SK-N-MC (cell line): ENCODE results near the gene ADD1.

ENCODE experiments used
- DNase-seq: peaks from one replicate; pipeline ENCODE4 v3.0.0-alpha.2; 2011; ENCODE audit warnings: low read depth, low spot score
- H3K27ac ChIP-seq: fragments of 200-600 bp; sonication (generic); 2 replicates; pipeline ENCODE4 v1.5.1; 2016; ENCODE audit warnings: mixed run types
- H3K36me3 ChIP-seq: fragments of 200-600 bp; sonication (generic); 2 replicates; pipeline ENCODE4 v1.6.1; 2017; ENCODE audit warnings: antibody characterized with exemption, low read length, mixed read lengths; ENCODE audit not compliant: insufficient read depth
- H3K4me3 ChIP-seq: fragments of 200-600 bp; sonication (generic); 2 replicates; pipeline ENCODE4 v1.5.1; 2016
- H3K9ac ChIP-seq: fragments of 200-600 bp; sonication (generic); 2 replicates; pipeline ENCODE4 v1.8.0; 2017; ENCODE audit warnings: mixed run types, mixed read lengths; ENCODE audit not compliant: insufficient read length
- H3K9me3 ChIP-seq: fragments of 200-600 bp; sonication (generic); 2 replicates; pipeline ENCODE4 v1.6.1; 2017; ENCODE audit warnings: low read depth, mild to moderate bottlenecking, antibody characterized with exemption, low read length, moderate library complexity, mixed read lengths
- EZH2 ChIP-seq: fragments of 200-600 bp; sonication (generic); IDR thresholded peaks from one replicate; pipeline ENCODE4 v1.6.1; 2017; ENCODE audit warnings: antibody characterized with exemption
- FOXP2 ChIP-seq: optimal IDR thresholded peaks from 2 replicates; pipeline ENCODE3; 2011; ENCODE audit warnings: mild to moderate bottlenecking, moderate library complexity; ENCODE audit not compliant: insufficient read depth; ENCODE audit errors: extremely low read length, control extremely low read depth
- POLR2AphosphoS5 ChIP-seq: IDR thresholded peaks from 2 replicates; pipeline ENCODE4 v1.6.1; 2012; ENCODE audit warnings: mild to moderate bottlenecking, low read depth, low read length, borderline replicate concordance

ADD1 gene

GRCh38 chr4:2819244-2820215 is 24.1 kb upstream of the ADD1 start:
- TF ChIP-seq FOXP2, result no peak
- no peak for TF ChIP-seq EZH2
- TF ChIP-seq POLR2AphosphoS5, result no peak
- no peak for DNase-seq
- H3K4me3 ChIP-seq, result peak overlapping the region; percentile 85
- no peaks in the 10 kb centered on the region for H3K9me3 ChIP-seq
- peak overlapping the region; percentile 88 for H3K9ac ChIP-seq
- H3K27ac ChIP-seq, result no peak overlapping the region
- peaks cover 25% of the 10 kb centered on the region; the same call in 1 of the 2 replicates for H3K36me3 ChIP-seq

- no peaks in the 10 kb centered on the region for H3K9me3 ChIP-seq
These were observed 23.2 kb upstream of the ADD1 start for GRCh38 chr4:2820216-2820982.

GRCh38 chr4:2822461-2823300 is 21.0 kb upstream of the ADD1 start:
- peaks cover 36% of the 10 kb centered on the region; the same call in 1 of the 2 replicates for H3K36me3 ChIP-seq
- DNase-seq, result no peak
- TF ChIP-seq POLR2AphosphoS5 (no peak), EZH2 (no peak), FOXP2 (no peak)

More at GRCh38 chr4:2820216-2820982, 23.2 kb upstream of the ADD1 start:
- no peak overlapping the region for H3K27ac ChIP-seq
- DNase-seq, result no peak
- TF ChIP-seq POLR2AphosphoS5 (no peak), EZH2 (no peak), FOXP2 (no peak)
- peaks cover 33% of the 10 kb centered on the region; the same call in 1 of the 2 replicates for H3K36me3 ChIP-seq
- H3K9ac ChIP-seq, result no peak overlapping the region
- no peak overlapping the region for H3K4me3 ChIP-seq

GRCh38 chr4:2823301-2823670 is 20.4 kb upstream of the ADD1 start:
- no peak overlapping the region for H3K27ac ChIP-seq
- TF ChIP-seq EZH2 (no peak), FOXP2 (no peak), POLR2AphosphoS5 (no peak)
- no peak overlapping the region for H3K9ac ChIP-seq
- H3K36me3 ChIP-seq, result peaks cover 36% of the 10 kb centered on the region; the same call in 1 of the 2 replicates
- no peaks in the 10 kb centered on the region for H3K9me3 ChIP-seq
- DNase-seq, result no peak
- no peak overlapping the region for H3K4me3 ChIP-seq

More at GRCh38 chr4:2822461-2823300, 21.0 kb upstream of the ADD1 start:
- H3K27ac ChIP-seq, result no peak overlapping the region
- no peak overlapping the region for H3K4me3 ChIP-seq
- no peak overlapping the region for H3K9ac ChIP-seq
- no peaks in the 10 kb centered on the region for H3K9me3 ChIP-seq

- peaks cover 36% of the 10 kb centered on the region; the same call in 1 of the 2 replicates for H3K36me3 ChIP-seq
- no peak overlapping the region for H3K4me3 ChIP-seq
- H3K27ac ChIP-seq, result no peak overlapping the region
- DNase-seq, result no peak
- TF ChIP-seq POLR2AphosphoS5, result no peak
- TF ChIP-seq FOXP2, result no peak
- TF ChIP-seq EZH2, result no peak
- H3K9ac ChIP-seq, result no peak overlapping the region
- no peaks in the 10 kb centered on the region for H3K9me3 ChIP-seq
These were observed 19.8 kb upstream of the ADD1 start for GRCh38 chr4:2823671-2824328.

GRCh38 chr4:2824329-2824835 is 19.3 kb upstream of the ADD1 start:
- DNase-seq, result no peak
- peaks cover 36% of the 10 kb centered on the region; the same call in 1 of the 2 replicates for H3K36me3 ChIP-seq
- no peak overlapping the region for H3K9ac ChIP-seq
- no peak for TF ChIP-seq FOXP2
- TF ChIP-seq EZH2, result no peak
- TF ChIP-seq POLR2AphosphoS5, result no peak
- H3K27ac ChIP-seq, result no peak overlapping the region
- no peak overlapping the region for H3K4me3 ChIP-seq
- no peaks in the 10 kb centered on the region for H3K9me3 ChIP-seq

- no peaks in the 10 kb centered on the region for H3K9me3 ChIP-seq
- H3K36me3 ChIP-seq, result peaks cover 40% of the 10 kb centered on the region; the same call in 1 of the 2 replicates
- H3K4me3 ChIP-seq, result no peak overlapping the region
- TF ChIP-seq POLR2AphosphoS5, result no peak
- no peak for TF ChIP-seq EZH2
- TF ChIP-seq FOXP2, result no peak
- no peak for DNase-seq
- H3K27ac ChIP-seq, result no peak overlapping the region
- no peak overlapping the region for H3K9ac ChIP-seq
These were observed 18.7 kb upstream of the ADD1 start for GRCh38 chr4:2824836-2825381.
